ENCODE results near the gene STOM.

The STOM gene

GRCh38 chr9:121348221-121348620 lies 21.8 kb downstream of the STOM start:
- DNase-seq (ENCODE audit: low read depth), result no peak

- DNase-seq (ENCODE audit: low read depth), result no peak
Observed at GRCh38 chr9:121345070-121345469, 25.0 kb downstream of the STOM start.

GRCh38 chr9:121344184-121344583 lies 25.9 kb downstream of the STOM start:
- no peak for DNase-seq (ENCODE audit: low read depth)

- no peak for DNase-seq (ENCODE audit: low read depth)
Observed at GRCh38 chr9:121340676-121341392, 29.2 kb downstream of the STOM start.

GRCh38 chr9:121339437-121339836 lies 30.6 kb downstream of the STOM start:
- no peak for DNase-seq (ENCODE audit: low read depth)

GRCh38 chr9:121336665-121337064 lies 33.4 kb downstream of the STOM start:
- no peak for DNase-seq (ENCODE audit: low read depth)

GRCh38 chr9:121333950-121334773 lies 35.9 kb downstream of the STOM start:
- no peak for DNase-seq (ENCODE audit: low read depth)

GRCh38 chr9:121331992-121332685 lies 37.9 kb downstream of the STOM start:
- no peak for DNase-seq (ENCODE audit: low read depth)

- DNase-seq (ENCODE audit: low read depth), result no peak
Observed at GRCh38 chr9:121331549-121331948, 38.5 kb downstream of the STOM start.

- DNase-seq (ENCODE audit: low read depth), result no peak
Observed at GRCh38 chr9:121328876-121329681, 41.0 kb downstream of the STOM start.

GRCh38 chr9:121328476-121328875 lies 41.6 kb downstream of the STOM start:
- no peak for DNase-seq (ENCODE audit: low read depth)

GRCh38 chr9:121326901-121327613 lies 43.0 kb downstream of the STOM start:
- no peak for DNase-seq (ENCODE audit: low read depth)

- DNase-seq (ENCODE audit: low read depth), result no peak
Observed at GRCh38 chr9:121326130-121326838, 43.8 kb downstream of the STOM start.

GRCh38 chr9:121325387-121325786 lies 44.7 kb downstream of the STOM start:
- DNase-seq (ENCODE audit: low read depth), result no peak

GRCh38 chr9:121324755-121325154 lies 45.3 kb downstream of the STOM start:
- no peak for DNase-seq (ENCODE audit: low read depth)

- no peak for DNase-seq (ENCODE audit: low read depth)
Observed at GRCh38 chr9:121324316-121324715, 45.7 kb downstream of the STOM start.

GRCh38 chr9:121323449-121324151 lies 46.5 kb downstream of the STOM start:
- no peak for DNase-seq (ENCODE audit: low read depth)

- no peak for DNase-seq (ENCODE audit: low read depth)
Observed at GRCh38 chr9:121322737-121323448, 47.2 kb downstream of the STOM start.

- DNase-seq (ENCODE audit: low read depth), result peak; percentile 94
Observed at GRCh38 chr9:121322037-121322736, 47.9 kb downstream of the STOM start.
